Neural progenitor cell (in vitro differentiated cells): Measurements from ENCODE around the gene BTN2A1. TPM values are rescaled to one million over a fixed set of nuclear protein-coding genes. Genes with fewer than 3 reads are reported as not detected.

ENCODE experiments used
- DNase-seq: peaks from one replicate; pipeline ENCODE4 v3.0.0-alpha.2; 2016; ENCODE audit warnings: low spot score
- H2AFZ ChIP-seq: fragments of 200-600 bp; sonication (generic); replicated peaks from 2 replicates; pipeline ENCODE4 v1.6.1; 2016; ENCODE audit warnings: antibody characterized with exemption
- H3F3A ChIP-seq: fragments of 200-600 bp; sonication (generic); 2 replicates; pipeline ENCODE4 v1.6.1; 2016; ENCODE audit warnings: antibody characterized with exemption, low read depth
- H3K27ac ChIP-seq: fragments of 200-600 bp; sonication (generic); 2 replicates; pipeline ENCODE4 v1.5.1; 2016; ENCODE audit warnings: mild to moderate bottlenecking
- H3K27me3 ChIP-seq: fragments of 200-600 bp; sonication (generic); 2 replicates; pipeline ENCODE4 v1.6.1; 2016; ENCODE audit warnings: mild to moderate bottlenecking, moderate library complexity
- H3K36me3 ChIP-seq: fragments of 200-600 bp; sonication (generic); 2 replicates; pipeline ENCODE4 v1.5.1; 2016
- H3K4me1 ChIP-seq: fragments of 200-600 bp; sonication (generic); 2 replicates; pipeline ENCODE4 v1.6.1; 2016; ENCODE audit warnings: mixed run types
- H3K4me2 ChIP-seq: fragments of 200-600 bp; sonication (generic); 2 replicates; pipeline ENCODE4 v1.6.1; 2016
- H3K4me3 ChIP-seq: fragments of 200-600 bp; sonication (generic); 2 replicates; pipeline ENCODE4 v1.5.1; 2016
- H3K79me2 ChIP-seq: fragments of 200-600 bp; sonication (generic); 2 replicates; pipeline ENCODE4 v1.6.1; 2016; ENCODE audit warnings: low read depth
- H3K9ac ChIP-seq: fragments of 200-600 bp; sonication (generic); 2 replicates; pipeline ENCODE4 v1.6.1; 2016
- H3K9me3 ChIP-seq: fragments of 200-600 bp; sonication (generic); 2 replicates; pipeline ENCODE4 v1.5.1; 2016; ENCODE audit warnings: low read depth
- H4K20me1 ChIP-seq: fragments of 200-600 bp; sonication (generic); 2 replicates; pipeline ENCODE4 v1.6.1; 2016; ENCODE audit warnings: low read depth
- H3K27ac Mint-ChIP-seq: 3 replicates; pipeline ENCODE4 v1.8.0; 2021; ENCODE audit warnings: mixed read lengths
- H3K27me3 Mint-ChIP-seq: 2 replicates; pipeline ENCODE4 v1.8.0; 2022; ENCODE audit warnings: low read depth, mild to moderate bottlenecking, inconsistent platforms, moderate library complexity, mixed read lengths; ENCODE audit not compliant: insufficient read depth
- H3K36me3 Mint-ChIP-seq: 3 replicates; pipeline ENCODE4 v1.8.0; 2021; ENCODE audit warnings: mixed read lengths
- H3K4me1 Mint-ChIP-seq: 3 replicates; pipeline ENCODE4 v1.8.0; 2021; ENCODE audit warnings: mixed read lengths
- H3K4me3 Mint-ChIP-seq: 3 replicates; pipeline ENCODE4 v1.8.0; 2021; ENCODE audit warnings: mild to moderate bottlenecking, moderate library complexity, mixed read lengths
- H3K9me3 Mint-ChIP-seq: 3 replicates; pipeline ENCODE4 v1.8.0; 2020; ENCODE audit warnings: mixed read lengths
- CTCF ChIP-seq: fragments of 200-600 bp; sonication (generic); IDR thresholded peaks from 2 replicates; pipeline ENCODE4 v1.5.1; 2017; ENCODE audit warnings: antibody characterized with exemption, mild to moderate bottlenecking
- EZH2 ChIP-seq: fragments of 200-600 bp; sonication (generic); IDR thresholded peaks from 2 replicates; pipeline ENCODE4 v1.6.1; 2017; ENCODE audit warnings: antibody characterized with exemption, mild to moderate bottlenecking, moderate library complexity
- EZH2phosphoT487 ChIP-seq: fragments of 200-600 bp; sonication (generic); IDR thresholded peaks from 2 replicates; pipeline ENCODE4 v1.6.1; 2017; ENCODE audit warnings: antibody characterized with exemption
- total RNA-seq: library from RNA; depleted of rRNA; stranded (reverse); fragments of >200 nt; gene quantifications from 2 replicates; pipeline ENCODE4 v1.2.3, GENCODE V29; 2015; ENCODE audit warnings: low replicate concordance

Gene BTN2A1
- total RNA-seq, 1 donor from 2014 or later, result 11.6 TPM

- Mint-ChIP-seq H3K4me1 (no peaks in the 10 kb centered on the region), H3K9me3 (no peaks in the 10 kb centered on the region), H3K27ac (no peak overlapping the region), H3K4me3 (no peak overlapping the region), H3K36me3 (no peaks in the 10 kb centered on the region), H3K27me3 (no peaks in the 10 kb centered on the region)
- H3K4me3 ChIP-seq, result no peak overlapping the region
- TF ChIP-seq EZH2 (no peak), CTCF (no peak), EZH2phosphoT487 (no peak)
- no peaks in the 10 kb centered on the region for H3K79me2 ChIP-seq
- no peaks in the 10 kb centered on the region for H3K9me3 ChIP-seq
- H3K27me3 ChIP-seq, result no peaks in the 10 kb centered on the region
- no peak overlapping the region for H3K9ac ChIP-seq
- H4K20me1 ChIP-seq, result no peaks in the 10 kb centered on the region
- no peaks in the 10 kb centered on the region for H3K4me1 ChIP-seq
- H3K36me3 ChIP-seq, result no peaks in the 10 kb centered on the region
- no peaks in the 10 kb centered on the region for H3F3A ChIP-seq
- no peak overlapping the region for H3K27ac ChIP-seq
- no peak overlapping the region for H2AFZ ChIP-seq
- no peak overlapping the region for H3K4me2 ChIP-seq
- DNase-seq, result no peak
These were observed 10.5 kb upstream of the BTN2A1 start for GRCh38 chr6:26447257-26447656.

GRCh38 chr6:26450240-26450639, 7.5 kb upstream of the BTN2A1 start:
- Mint-ChIP-seq H3K27ac (peak overlapping the region; percentile 5), H3K4me1 (no peaks in the 10 kb centered on the region), H3K27me3 (no peaks in the 10 kb centered on the region), H3K4me3 (no peak overlapping the region), H3K36me3 (no peaks in the 10 kb centered on the region), H3K9me3 (no peaks in the 10 kb centered on the region)
- H3K4me1 ChIP-seq, result no peaks in the 10 kb centered on the region
- no peak for DNase-seq
- no peak overlapping the region for H3K4me2 ChIP-seq
- H3K27ac ChIP-seq, result no peak overlapping the region
- TF ChIP-seq EZH2 (no peak), CTCF (no peak), EZH2phosphoT487 (no peak)
- H3K4me3 ChIP-seq, result no peak overlapping the region
- no peaks in the 10 kb centered on the region for H3K79me2 ChIP-seq
- H2AFZ ChIP-seq, result no peak overlapping the region
- no peaks in the 10 kb centered on the region for H3K36me3 ChIP-seq
- H4K20me1 ChIP-seq, result no peaks in the 10 kb centered on the region
- H3K9me3 ChIP-seq, result no peaks in the 10 kb centered on the region
- no peak overlapping the region for H3K9ac ChIP-seq
- H3F3A ChIP-seq, result no peaks in the 10 kb centered on the region
- H3K27me3 ChIP-seq, result no peaks in the 10 kb centered on the region

- Mint-ChIP-seq H3K36me3 (no peaks in the 10 kb centered on the region), H3K27ac (no peak overlapping the region), H3K9me3 (no peaks in the 10 kb centered on the region), H3K4me3 (no peak overlapping the region), H3K27me3 (no peaks in the 10 kb centered on the region), H3K4me1 (peaks cover 12% of the 10 kb centered on the region)
- H3K27me3 ChIP-seq, result no peaks in the 10 kb centered on the region
- no peak for DNase-seq
- no peak for TF ChIP-seq EZH2
- no peak for TF ChIP-seq EZH2phosphoT487
- no peak for TF ChIP-seq CTCF
- H3K9ac ChIP-seq, result no peak overlapping the region
- no peak overlapping the region for H3K4me3 ChIP-seq
- no peak overlapping the region for H3K27ac ChIP-seq
- no peaks in the 10 kb centered on the region for H4K20me1 ChIP-seq
- H3K4me2 ChIP-seq, result no peak overlapping the region
- H3K9me3 ChIP-seq, result no peaks in the 10 kb centered on the region
- no peak overlapping the region for H2AFZ ChIP-seq
- no peaks in the 10 kb centered on the region for H3K36me3 ChIP-seq
- no peaks in the 10 kb centered on the region for H3F3A ChIP-seq
- no peaks in the 10 kb centered on the region for H3K4me1 ChIP-seq
- no peaks in the 10 kb centered on the region for H3K79me2 ChIP-seq
These were observed 5.0 kb upstream of the BTN2A1 start for GRCh38 chr6:26452631-26453235.
